ENCODE measurements around the gene IER2.

IER2 gene

DNA sequence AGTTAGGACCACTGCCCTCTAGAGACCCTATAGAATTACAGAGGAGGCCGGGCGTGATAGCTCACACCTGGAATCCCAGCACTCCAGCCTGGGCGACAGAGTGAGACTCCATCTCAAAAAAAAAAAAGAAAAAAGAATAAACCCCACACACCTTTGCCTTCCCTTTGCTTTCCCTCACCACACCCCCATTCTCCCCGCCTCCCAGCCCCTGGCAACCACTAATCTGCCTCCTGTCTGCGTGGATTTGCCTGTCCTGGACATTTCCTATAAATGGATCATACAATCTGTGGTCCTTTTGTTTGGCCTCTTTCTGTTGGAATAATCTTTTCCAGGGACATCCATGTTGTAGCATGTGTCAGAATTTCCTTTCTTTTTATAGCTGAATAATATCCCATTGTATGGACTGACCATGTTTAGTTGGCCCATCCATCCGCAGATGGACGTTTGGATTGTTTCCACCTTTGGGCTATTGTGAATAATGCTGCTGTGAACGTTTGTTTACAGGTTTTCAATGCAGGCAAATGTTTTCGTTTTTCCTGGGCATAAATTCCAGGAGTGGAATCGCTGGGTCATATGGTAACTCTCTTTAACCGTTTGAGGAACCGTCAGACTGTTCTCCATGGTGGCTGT lies 16.9 kb upstream of the IER2 start:
- Histone ChIP-seq H3K27me3 (ENCODE audit: control insufficient read depth, insufficient read depth, low read length) (no peaks in the 10 kb centered on the region), H3K4me1 (no peaks in the 10 kb centered on the region), H3K4me2 (ENCODE audit: low read length) (no peak overlapping the region), H3K36me3 (ENCODE audit: control insufficient read depth, insufficient read depth, low read length) (no peaks in the 10 kb centered on the region), H3K9me3 (ENCODE audit: control insufficient read depth, low read length) (no peaks in the 10 kb centered on the region), H3K27ac (no peak overlapping the region), H2AFZ (no peak overlapping the region), H3K79me2 (peaks cover 28% of the 10 kb centered on the region), H3K4me3 (ENCODE audit: low read depth, low read length) (no peak overlapping the region), H3K9ac (no peak overlapping the region)
- TF ChIP-seq, protein P1, sequence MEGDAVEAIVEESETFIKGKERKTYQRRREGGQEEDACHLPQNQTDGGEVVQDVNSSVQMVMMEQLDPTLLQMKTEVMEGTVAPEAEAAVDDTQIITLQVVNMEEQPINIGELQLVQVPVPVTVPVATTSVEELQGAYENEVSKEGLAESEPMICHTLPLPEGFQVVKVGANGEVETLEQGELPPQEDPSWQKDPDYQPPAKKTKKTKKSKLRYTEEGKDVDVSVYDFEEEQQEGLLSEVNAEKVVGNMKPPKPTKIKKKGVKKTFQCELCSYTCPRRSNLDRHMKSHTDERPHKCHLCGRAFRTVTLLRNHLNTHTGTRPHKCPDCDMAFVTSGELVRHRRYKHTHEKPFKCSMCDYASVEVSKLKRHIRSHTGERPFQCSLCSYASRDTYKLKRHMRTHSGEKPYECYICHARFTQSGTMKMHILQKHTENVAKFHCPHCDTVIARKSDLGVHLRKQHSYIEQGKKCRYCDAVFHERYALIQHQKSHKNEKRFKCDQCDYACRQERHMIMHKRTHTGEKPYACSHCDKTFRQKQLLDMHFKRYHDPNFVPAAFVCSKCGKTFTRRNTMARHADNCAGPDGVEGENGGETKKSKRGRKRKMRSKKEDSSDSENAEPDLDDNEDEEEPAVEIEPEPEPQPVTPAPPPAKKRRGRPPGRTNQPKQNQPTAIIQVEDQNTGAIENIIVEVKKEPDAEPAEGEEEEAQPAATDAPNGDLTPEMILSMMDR (IDR thresholded peaks at IDR 0.05), result no peak

DNA sequence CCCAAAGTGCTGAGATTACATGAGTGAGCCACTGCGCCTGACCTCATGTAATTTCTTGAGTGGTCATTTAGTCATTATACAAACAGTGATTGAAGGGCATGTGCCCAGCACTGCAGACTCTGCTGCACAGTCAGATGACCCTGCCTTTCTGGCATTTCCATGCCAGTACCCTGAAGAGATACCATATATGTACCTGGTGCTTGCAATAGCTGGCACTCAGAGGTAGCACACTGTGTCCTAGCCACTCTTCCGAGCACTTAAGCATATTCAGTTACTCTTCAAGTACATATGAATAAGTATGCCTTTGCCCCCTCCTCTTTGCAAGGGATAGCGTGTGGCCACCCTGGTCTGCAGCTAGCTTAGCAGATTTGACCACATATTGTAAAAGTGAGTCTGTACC lies 15.6 kb upstream of the IER2 start:
- H3K27me3 ChIP-seq (ENCODE audit: control insufficient read depth, insufficient read depth, low read length), result no peaks in the 10 kb centered on the region
- H3K4me1 ChIP-seq, result no peaks in the 10 kb centered on the region
- H3K9ac ChIP-seq, result no peak overlapping the region
- peaks cover 25% of the 10 kb centered on the region for H3K79me2 ChIP-seq
- H3K9me3 ChIP-seq (ENCODE audit: control insufficient read depth, low read length), result no peaks in the 10 kb centered on the region
- no peak overlapping the region for H3K4me2 ChIP-seq (ENCODE audit: low read length)
- H3K4me3 ChIP-seq (ENCODE audit: low read depth, low read length), result no peak overlapping the region
- H3K27ac ChIP-seq, result no peak overlapping the region
- H2AFZ ChIP-seq, result no peak overlapping the region
- H3K36me3 ChIP-seq (ENCODE audit: control insufficient read depth, insufficient read depth, low read length), result no peaks in the 10 kb centered on the region
- TF ChIP-seq, protein P1 (IDR thresholded peaks at IDR 0.05), result no peak

DNA sequence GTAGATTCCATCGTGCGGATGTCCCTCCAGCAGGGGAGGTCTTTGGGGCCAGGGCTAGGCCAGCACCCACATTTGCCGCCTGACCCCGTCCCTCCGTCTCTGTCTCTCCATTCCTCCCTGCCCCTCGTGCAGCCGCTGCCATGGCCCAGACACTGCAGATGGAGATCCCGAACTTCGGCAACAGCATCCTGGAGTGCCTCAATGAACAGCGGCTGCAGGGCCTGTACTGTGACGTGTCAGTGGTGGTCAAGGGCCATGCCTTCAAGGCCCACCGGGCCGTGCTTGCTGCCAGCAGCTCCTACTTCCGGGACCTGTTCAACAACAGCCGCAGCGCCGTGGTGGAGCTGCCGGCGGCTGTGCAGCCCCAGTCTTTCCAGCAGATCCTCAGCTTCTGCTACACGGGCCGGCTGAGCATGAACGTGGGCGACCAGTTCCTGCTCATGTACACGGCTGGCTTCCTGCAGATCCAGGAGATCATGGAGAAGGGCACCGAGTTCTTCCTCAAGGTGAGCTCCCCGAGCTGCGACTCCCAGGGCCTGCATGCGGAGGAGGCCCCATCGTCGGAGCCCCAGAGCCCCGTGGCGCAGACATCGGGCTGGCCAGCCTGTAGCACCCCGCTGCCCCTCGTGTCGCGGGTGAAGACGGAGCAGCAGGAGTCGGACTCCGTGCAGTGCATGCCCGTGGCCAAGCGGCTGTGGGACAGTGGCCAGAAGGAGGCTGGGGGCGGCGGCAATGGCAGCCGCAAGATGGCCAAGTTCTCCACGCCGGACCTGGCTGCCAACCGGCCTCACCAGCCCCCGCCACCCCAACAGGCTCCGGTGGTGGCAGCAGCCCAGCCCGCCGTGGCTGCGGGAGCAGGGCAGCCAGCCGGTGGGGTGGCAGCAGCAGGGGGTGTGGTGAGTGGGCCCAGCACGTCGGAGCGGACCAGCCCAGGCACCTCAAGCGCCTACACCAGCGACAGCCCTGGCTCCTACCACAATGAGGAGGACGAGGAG lies 14.8 kb upstream of the IER2 start:
- H3K4me2 ChIP-seq (ENCODE audit: low read length), result no peak overlapping the region
- TF ChIP-seq, protein P1 (IDR thresholded peaks at IDR 0.05), result no peak
- H3K27me3 ChIP-seq (ENCODE audit: control insufficient read depth, insufficient read depth, low read length), result no peaks in the 10 kb centered on the region
- no peaks in the 10 kb centered on the region for H3K36me3 ChIP-seq (ENCODE audit: control insufficient read depth, insufficient read depth, low read length)
- H3K27ac ChIP-seq, result no peak overlapping the region
- H3K9me3 ChIP-seq (ENCODE audit: control insufficient read depth, low read length), result no peaks in the 10 kb centered on the region
- no peaks in the 10 kb centered on the region for H3K4me1 ChIP-seq
- H2AFZ ChIP-seq, result no peak overlapping the region
- H3K9ac ChIP-seq, result no peak overlapping the region
- H3K79me2 ChIP-seq, result peaks cover 24% of the 10 kb centered on the region
- no peak overlapping the region for H3K4me3 ChIP-seq (ENCODE audit: low read depth, low read length)

DNA sequence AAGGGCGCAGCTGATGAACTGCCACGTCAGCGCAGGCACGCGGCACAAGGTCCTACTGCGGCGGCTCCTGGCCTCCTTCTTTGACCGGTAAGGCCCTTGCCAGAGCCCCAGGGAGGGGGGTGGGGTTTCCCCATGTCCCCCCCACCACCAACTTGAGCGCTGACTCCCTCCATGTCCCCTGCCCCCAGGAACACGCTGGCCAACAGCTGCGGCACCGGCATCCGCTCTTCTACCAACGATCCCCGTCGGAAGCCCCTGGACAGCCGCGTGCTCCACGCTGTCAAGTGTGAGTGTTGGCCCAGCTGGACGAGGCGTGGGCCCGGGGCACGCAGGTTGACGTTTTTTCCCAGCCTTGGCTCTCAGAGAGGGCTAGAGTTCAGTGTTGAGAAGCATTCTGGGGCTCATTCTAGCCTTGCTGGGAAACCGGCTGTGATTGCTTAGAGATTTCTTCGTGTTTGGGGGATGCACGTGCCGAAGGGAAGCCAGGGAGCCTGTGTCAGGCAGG lies 12.9 kb upstream of the IER2 start:
- H3K9ac ChIP-seq, result no peak overlapping the region
- H3K36me3 ChIP-seq (ENCODE audit: control insufficient read depth, insufficient read depth, low read length), result no peaks in the 10 kb centered on the region
- H3K9me3 ChIP-seq (ENCODE audit: control insufficient read depth, low read length), result no peaks in the 10 kb centered on the region

More for the DNA sequence above, 12.9 kb upstream of the IER2 start:
- no peak overlapping the region for H3K27ac ChIP-seq
- TF ChIP-seq, protein P1 (IDR thresholded peaks at IDR 0.05), result no peak
- H3K79me2 ChIP-seq, result peaks cover 17% of the 10 kb centered on the region
- H3K4me2 ChIP-seq (ENCODE audit: low read length), result no peak overlapping the region
- H3K4me3 ChIP-seq (ENCODE audit: low read depth, low read length), result no peak overlapping the region
- H2AFZ ChIP-seq, result no peak overlapping the region
- H3K4me1 ChIP-seq, result no peaks in the 10 kb centered on the region
- no peaks in the 10 kb centered on the region for H3K27me3 ChIP-seq (ENCODE audit: control insufficient read depth, insufficient read depth, low read length)

All from parathyroid adenoma (tissue), 2 donors.